GM12878 (cell line): ENCODE data around the gene RAP1A. TPM values are rescaled to one million over a fixed set of nuclear protein-coding genes. Genes with fewer than 3 reads are reported as not detected.

ENCODE experiments used
- ATF7 ChIP-seq: fragments of 450-650 bp; IDR thresholded peaks from 2 replicates; pipeline ENCODE4 v1.6.1; 2016; ENCODE audit warnings: low read depth, mild to moderate bottlenecking
- CEBPB ChIP-seq, 2 experiments: fragments of 150-350 bp in 1 of 2; IDR thresholded peaks; 2 replicates each; pipeline ENCODE4 v1.6.1; 2012 to 2014; ENCODE audit warnings: low read depth in 2 of 2, low read length in 2 of 2, borderline replicate concordance in 1 of 2, inconsistent platforms in 1 of 2
- EGR1 ChIP-seq, 2 experiments: IDR thresholded peaks; 1 replicate in 1 of 2; 2 replicates in 1 of 2; pipeline ENCODE4 v1.6.1; 2011 to 2012; ENCODE audit warnings: low read depth in 2 of 2, low read length in 2 of 2, borderline replicate concordance in 1 of 2, mild to moderate bottlenecking in 1 of 2, moderate library complexity in 1 of 2
- GABPA ChIP-seq: IDR thresholded peaks from 2 replicates; pipeline ENCODE4 v1.6.1; 2014; ENCODE audit warnings: antibody characterized with exemption, low read depth, mild to moderate bottlenecking, inconsistent platforms
- IKZF1 ChIP-seq: fragments of 450-650 bp; conservative IDR thresholded peaks from 2 replicates; pipeline ENCODE4 v1.6.1; 2017; ENCODE audit warnings: antibody characterized with exemption, mild to moderate bottlenecking
- MTA3 ChIP-seq: IDR thresholded peaks from 2 replicates; pipeline ENCODE4 v1.6.1; 2012; ENCODE audit warnings: low read length, inconsistent platforms, borderline replicate concordance
- NR2C2 ChIP-seq: IDR thresholded peaks from 2 replicates; pipeline ENCODE4 v1.6.1; 2011; ENCODE audit warnings: borderline replicate concordance, low read depth; ENCODE audit not compliant: control insufficient read depth, insufficient read length
- PAX8 ChIP-seq: fragments of 450-650 bp; IDR thresholded peaks from 2 replicates; pipeline ENCODE4 v1.6.1; 2017; ENCODE audit warnings: mild to moderate bottlenecking, moderate library complexity
- POLR2A ChIP-seq: IDR thresholded peaks from 2 replicates; pipeline ENCODE4 v1.6.1; 2011; ENCODE audit warnings: low read depth, mild to moderate bottlenecking, low read length
- RCOR1 ChIP-seq: conservative IDR thresholded peaks from 2 replicates; pipeline ENCODE4 v1.6.1; 2012; ENCODE audit warnings: low read depth, low read length, improper control_type of control experiment
- SPI1 ChIP-seq: IDR thresholded peaks from 2 replicates; pipeline ENCODE4 v1.6.1; 2011; ENCODE audit warnings: low read depth, mild to moderate bottlenecking, low read length, moderate library complexity, borderline replicate concordance; ENCODE audit not compliant: insufficient read depth
- STAT1 ChIP-seq: fragments of 450-650 bp; conservative IDR thresholded peaks from 2 replicates; pipeline ENCODE4 v1.6.1; 2014; ENCODE audit warnings: antibody characterized with exemption, mild to moderate bottlenecking
- TARDBP ChIP-seq: IDR thresholded peaks from 2 replicates; pipeline ENCODE4 v1.6.1; 2016; ENCODE audit warnings: borderline replicate concordance
- ZNF207 ChIP-seq: fragments of 450-650 bp; IDR thresholded peaks from 2 replicates; pipeline ENCODE4 v1.6.1; 2014; ENCODE audit warnings: antibody characterized with exemption, mild to moderate bottlenecking, borderline replicate concordance
- ZZZ3 ChIP-seq: IDR thresholded peaks from 2 replicates; pipeline ENCODE4 v1.6.1; 2011; ENCODE audit warnings: low read depth; ENCODE audit not compliant: control insufficient read depth, insufficient read length
- polyA plus RNA-seq, 11 experiments: library from polyadenylated mRNA; depleted of rRNA in 4 of 11; unstranded in 6 of 11; stranded (reverse) in 5 of 11; fragments of >200 nt; fragmentation: Nextera tagmentation in 4 of 11; fragmentation: Illumina TruSeq in 1 of 11; extraction: Ambion mirVana in 4 of 11; extraction: Trizol in 1 of 11; gene quantifications; 1 replicate in 1 of 11; 2 replicates in 10 of 11; pipeline versions ENCODE4 v1.2.1 to v1.2.3, GENCODE V29; 2011 to 2016; ENCODE audit warnings: inconsistent platforms in 2 of 11, missing spikeins in 2 of 11, low read depth in 1 of 11
- total RNA-seq, 4 experiments: library from RNA; depleted of rRNA in 3 of 4; stranded (reverse); fragments of >200 nt in 3 of 4; fragmentation: Illumina TruSeq in 1 of 4; extraction: Trizol in 1 of 4; gene quantifications; 2 replicates each; pipeline versions ENCODE4 v1.2.1 to v1.2.3, GENCODE V29; 2013 to 2021
- TF ChIP-seq, protein P1 (sequence below): IDR thresholded peaks from 2 replicates; pipeline ENCODE4 v1.6.1; 2012; ENCODE audit warnings: low read depth, low read length, improper control_type of control experiment
- TF ChIP-seq, protein P2 (sequence below): fragments of 450-650 bp; IDR thresholded peaks from 2 replicates; pipeline ENCODE4 v1.6.1; 2016; ENCODE audit warnings: mild to moderate bottlenecking, moderate library complexity, borderline replicate concordance
- TF ChIP-seq, protein P3 (sequence below): fragments of 450-650 bp; IDR thresholded peaks from 2 replicates; pipeline ENCODE4 v1.6.1; 2017; ENCODE audit warnings: low read depth, mild to moderate bottlenecking, moderate library complexity
- TF ChIP-seq, protein P4 (sequence below): fragments of 450-650 bp; IDR thresholded peaks from 2 replicates; pipeline ENCODE4 v1.6.1; 2018; ENCODE audit warnings: borderline replicate concordance, mild to moderate bottlenecking; ENCODE audit not compliant: partially characterized antibody
- TF ChIP-seq, protein P5 (sequence below): fragments of 450-650 bp; IDR thresholded peaks from 2 replicates; pipeline ENCODE4 v1.6.1; 2017; ENCODE audit warnings: mild to moderate bottlenecking, low read depth, inconsistent platforms; ENCODE audit not compliant: poor library complexity, severe bottlenecking

The RAP1A gene
- total and polyA plus RNA-seq, 10 of the 15 experiments (the other 5 are each of a cell fraction or from before 2014, with no cell fraction given) = 38.4 to 213 (median 86.0) TPM

DNA sequence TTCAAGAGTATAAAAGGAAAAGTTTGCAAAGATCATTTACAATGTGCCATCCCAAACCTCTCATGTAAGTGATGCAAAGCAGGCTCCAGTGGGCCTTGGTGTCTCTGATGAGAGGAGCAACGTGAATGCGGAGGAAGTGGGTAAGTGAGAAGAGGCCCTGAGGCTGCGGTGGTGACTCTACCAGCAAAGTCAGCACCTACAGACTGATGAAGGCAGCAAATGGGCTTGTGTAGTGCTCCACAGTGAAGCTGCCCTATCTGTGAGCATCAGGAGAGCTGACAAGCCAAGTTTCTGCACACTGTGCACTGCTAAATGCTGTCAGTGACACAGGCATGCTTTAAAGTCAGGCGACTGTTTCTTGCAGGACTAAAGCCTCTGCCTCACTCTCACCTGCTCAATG, 15.6 kb upstream of the RAP1A start (continued):
- no peak for TF ChIP-seq PAX8
- TF ChIP-seq, protein P1, sequence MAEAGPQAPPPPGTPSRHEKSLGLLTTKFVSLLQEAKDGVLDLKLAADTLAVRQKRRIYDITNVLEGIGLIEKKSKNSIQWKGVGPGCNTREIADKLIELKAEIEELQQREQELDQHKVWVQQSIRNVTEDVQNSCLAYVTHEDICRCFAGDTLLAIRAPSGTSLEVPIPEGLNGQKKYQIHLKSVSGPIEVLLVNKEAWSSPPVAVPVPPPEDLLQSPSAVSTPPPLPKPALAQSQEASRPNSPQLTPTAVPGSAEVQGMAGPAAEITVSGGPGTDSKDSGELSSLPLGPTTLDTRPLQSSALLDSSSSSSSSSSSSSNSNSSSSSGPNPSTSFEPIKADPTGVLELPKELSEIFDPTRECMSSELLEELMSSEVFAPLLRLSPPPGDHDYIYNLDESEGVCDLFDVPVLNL = no peak
- TF ChIP-seq GABPA = no peak
- TF ChIP-seq, protein P2, sequence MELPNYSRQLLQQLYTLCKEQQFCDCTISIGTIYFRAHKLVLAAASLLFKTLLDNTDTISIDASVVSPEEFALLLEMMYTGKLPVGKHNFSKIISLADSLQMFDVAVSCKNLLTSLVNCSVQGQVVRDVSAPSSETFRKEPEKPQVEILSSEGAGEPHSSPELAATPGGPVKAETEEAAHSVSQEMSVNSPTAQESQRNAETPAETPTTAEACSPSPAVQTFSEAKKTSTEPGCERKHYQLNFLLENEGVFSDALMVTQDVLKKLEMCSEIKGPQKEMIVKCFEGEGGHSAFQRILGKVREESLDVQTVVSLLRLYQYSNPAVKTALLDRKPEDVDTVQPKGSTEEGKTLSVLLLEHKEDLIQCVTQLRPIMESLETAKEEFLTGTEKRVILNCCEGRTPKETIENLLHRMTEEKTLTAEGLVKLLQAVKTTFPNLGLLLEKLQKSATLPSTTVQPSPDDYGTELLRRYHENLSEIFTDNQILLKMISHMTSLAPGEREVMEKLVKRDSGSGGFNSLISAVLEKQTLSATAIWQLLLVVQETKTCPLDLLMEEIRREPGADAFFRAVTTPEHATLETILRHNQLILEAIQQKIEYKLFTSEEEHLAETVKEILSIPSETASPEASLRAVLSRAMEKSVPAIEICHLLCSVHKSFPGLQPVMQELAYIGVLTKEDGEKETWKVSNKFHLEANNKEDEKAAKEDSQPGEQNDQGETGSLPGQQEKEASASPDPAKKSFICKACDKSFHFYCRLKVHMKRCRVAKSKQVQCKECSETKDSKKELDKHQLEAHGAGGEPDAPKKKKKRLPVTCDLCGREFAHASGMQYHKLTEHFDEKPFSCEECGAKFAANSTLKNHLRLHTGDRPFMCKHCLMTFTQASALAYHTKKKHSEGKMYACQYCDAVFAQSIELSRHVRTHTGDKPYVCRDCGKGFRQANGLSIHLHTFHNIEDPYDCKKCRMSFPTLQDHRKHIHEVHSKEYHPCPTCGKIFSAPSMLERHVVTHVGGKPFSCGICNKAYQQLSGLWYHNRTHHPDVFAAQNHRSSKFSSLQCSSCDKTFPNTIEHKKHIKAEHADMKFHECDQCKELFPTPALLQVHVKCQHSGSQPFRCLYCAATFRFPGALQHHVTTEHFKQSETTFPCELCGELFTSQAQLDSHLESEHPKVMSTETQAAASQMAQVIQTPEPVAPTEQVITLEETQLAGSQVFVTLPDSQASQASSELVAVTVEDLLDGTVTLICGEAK = no peak
- peak; percentile 24 for TF ChIP-seq IKZF1
- peak; percentile 18; the same call in 1 of the 2 replicates for TF ChIP-seq TARDBP
- peak; percentile 70 for TF ChIP-seq POLR2A
- peak; percentile 84 for TF ChIP-seq SPI1
- TF ChIP-seq RCOR1 = no peak
- TF ChIP-seq, protein P3, sequence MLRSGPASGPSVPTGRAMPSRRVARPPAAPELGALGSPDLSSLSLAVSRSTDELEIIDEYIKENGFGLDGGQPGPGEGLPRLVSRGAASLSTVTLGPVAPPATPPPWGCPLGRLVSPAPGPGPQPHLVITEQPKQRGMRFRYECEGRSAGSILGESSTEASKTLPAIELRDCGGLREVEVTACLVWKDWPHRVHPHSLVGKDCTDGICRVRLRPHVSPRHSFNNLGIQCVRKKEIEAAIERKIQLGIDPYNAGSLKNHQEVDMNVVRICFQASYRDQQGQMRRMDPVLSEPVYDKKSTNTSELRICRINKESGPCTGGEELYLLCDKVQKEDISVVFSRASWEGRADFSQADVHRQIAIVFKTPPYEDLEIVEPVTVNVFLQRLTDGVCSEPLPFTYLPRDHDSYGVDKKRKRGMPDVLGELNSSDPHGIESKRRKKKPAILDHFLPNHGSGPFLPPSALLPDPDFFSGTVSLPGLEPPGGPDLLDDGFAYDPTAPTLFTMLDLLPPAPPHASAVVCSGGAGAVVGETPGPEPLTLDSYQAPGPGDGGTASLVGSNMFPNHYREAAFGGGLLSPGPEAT = no peak
- TF ChIP-seq EGR1 (IDR thresholded peaks at IDR 0.05; ENCODE audit: borderline replicate concordance in 1 of 2, low read depth in 2 of 2, low read length in 2 of 2) = no peak
- no peak for TF ChIP-seq MTA3
- TF ChIP-seq CEBPB (IDR thresholded peaks at IDR 0.05; ENCODE audit: borderline replicate concordance in 1 of 2, low read depth in 2 of 2, low read length in 2 of 2) = no peak
- TF ChIP-seq, protein P4, sequence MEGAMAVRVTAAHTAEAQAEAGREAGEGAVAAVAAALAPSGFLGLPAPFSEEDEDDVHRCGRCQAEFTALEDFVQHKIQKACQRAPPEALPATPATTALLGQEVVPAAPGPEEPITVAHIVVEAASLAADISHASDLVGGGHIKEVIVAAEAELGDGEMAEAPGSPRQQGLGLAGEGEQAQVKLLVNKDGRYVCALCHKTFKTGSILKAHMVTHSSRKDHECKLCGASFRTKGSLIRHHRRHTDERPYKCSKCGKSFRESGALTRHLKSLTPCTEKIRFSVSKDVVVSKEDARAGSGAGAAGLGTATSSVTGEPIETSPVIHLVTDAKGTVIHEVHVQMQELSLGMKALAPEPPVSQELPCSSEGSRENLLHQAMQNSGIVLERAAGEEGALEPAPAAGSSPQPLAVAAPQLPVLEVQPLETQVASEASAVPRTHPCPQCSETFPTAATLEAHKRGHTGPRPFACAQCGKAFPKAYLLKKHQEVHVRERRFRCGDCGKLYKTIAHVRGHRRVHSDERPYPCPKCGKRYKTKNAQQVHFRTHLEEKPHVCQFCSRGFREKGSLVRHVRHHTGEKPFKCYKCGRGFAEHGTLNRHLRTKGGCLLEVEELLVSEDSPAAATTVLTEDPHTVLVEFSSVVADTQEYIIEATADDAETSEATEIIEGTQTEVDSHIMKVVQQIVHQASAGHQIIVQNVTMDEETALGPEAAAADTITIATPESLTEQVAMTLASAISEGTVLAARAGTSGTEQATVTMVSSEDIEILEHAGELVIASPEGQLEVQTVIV = no peak
- 0 out of 2 replicates have a peak, but pooled peaks have one; percentile 21 for TF ChIP-seq ATF7
- TF ChIP-seq, protein P5, sequence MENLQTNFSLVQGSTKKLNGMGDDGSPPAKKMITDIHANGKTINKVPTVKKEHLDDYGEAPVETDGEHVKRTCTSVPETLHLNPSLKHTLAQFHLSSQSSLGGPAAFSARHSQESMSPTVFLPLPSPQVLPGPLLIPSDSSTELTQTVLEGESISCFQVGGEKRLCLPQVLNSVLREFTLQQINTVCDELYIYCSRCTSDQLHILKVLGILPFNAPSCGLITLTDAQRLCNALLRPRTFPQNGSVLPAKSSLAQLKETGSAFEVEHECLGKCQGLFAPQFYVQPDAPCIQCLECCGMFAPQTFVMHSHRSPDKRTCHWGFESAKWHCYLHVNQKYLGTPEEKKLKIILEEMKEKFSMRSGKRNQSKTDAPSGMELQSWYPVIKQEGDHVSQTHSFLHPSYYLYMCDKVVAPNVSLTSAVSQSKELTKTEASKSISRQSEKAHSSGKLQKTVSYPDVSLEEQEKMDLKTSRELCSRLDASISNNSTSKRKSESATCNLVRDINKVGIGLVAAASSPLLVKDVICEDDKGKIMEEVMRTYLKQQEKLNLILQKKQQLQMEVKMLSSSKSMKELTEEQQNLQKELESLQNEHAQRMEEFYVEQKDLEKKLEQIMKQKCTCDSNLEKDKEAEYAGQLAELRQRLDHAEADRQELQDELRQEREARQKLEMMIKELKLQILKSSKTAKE = no peak
- no peak for TF ChIP-seq STAT1
- no peak for TF ChIP-seq ZZZ3
- no peak for TF ChIP-seq ZNF207
- no peak for TF ChIP-seq NR2C2
